GM23248 (cell line): ENCODE results near the gene WASHC3.

Experiments
- EZH2 ChIP-seq: fragments of 200-600 bp; sonication (generic); IDR thresholded peaks from 2 replicates; pipeline ENCODE4 v1.6.1; 2018; ENCODE audit warnings: antibody characterized with exemption, mild to moderate bottlenecking; ENCODE audit not compliant: insufficient read depth, poor library complexity, severe bottlenecking
- EZH2phosphoT487 ChIP-seq: fragments of 200-600 bp; sonication (generic); IDR thresholded peaks from 2 replicates; pipeline ENCODE4 v1.6.1; 2018; ENCODE audit warnings: antibody characterized with exemption, moderate library complexity, mild to moderate bottlenecking, low read depth; ENCODE audit not compliant: insufficient read depth

GRCh38 chr12:102054345-102054744 lies 7.4 kb downstream of the WASHC3 start:
- TF ChIP-seq EZH2 = no peak
- TF ChIP-seq EZH2phosphoT487 = no peak
